H1 (cell line): ENCODE results near the gene POLA1. TPM values are rescaled to one million over a fixed set of nuclear protein-coding genes. Genes with fewer than 3 reads are reported as not detected.

ENCODE experiments used
- GTF2F1 ChIP-seq: IDR thresholded peaks from 2 replicates; pipeline ENCODE4 v1.6.1; 2012; ENCODE audit warnings: low read depth, low read length, improper control_type of control experiment, borderline replicate concordance
- polyA plus RNA-seq, 7 experiments: library from polyadenylated mRNA; depleted of rRNA in 3 of 7; stranded (reverse) in 5 of 7; unstranded in 2 of 7; fragments of >200 nt in 5 of 7; fragments of 200-250 nt in 2 of 7; gene quantifications; 1 replicate in 5 of 7; 2 replicates in 1 of 7; 4 replicates in 1 of 7; pipeline versions ENCODE4 v1.2.1 to v1.2.3, GENCODE V29; 2011 to 2013; ENCODE audit warnings: missing spikeins in 2 of 7, mixed read lengths in 2 of 7
- total RNA-seq: library from RNA; stranded (reverse); fragmentation: NEBNext Ultra II Directional; extraction: Animal tissue kit (Norgen Biotek cat#: 25700); gene quantifications from 2 replicates; pipeline ENCODE4 v1.2.1, GENCODE V29; 2021

POLA1 gene
- total and polyA plus RNA-seq, 2 of the 8 experiments (the other 6 are each of a cell fraction or from before 2014, with no cell fraction given) = 5.6 to 34.9 TPM

- TF ChIP-seq GTF2F1 = no peak
These were observed 164.5 kb downstream of the POLA1 start (continued) for GRCh38 chrX:24858004-24858746.
